Lung (tissue), 12 donors: ENCODE results near the gene SMAD1. TPM values are rescaled to one million over a fixed set of nuclear protein-coding genes. Genes with fewer than 3 reads are reported as not detected.

ENCODE experiments used
- ATAC-seq: fragments of 200-7000 bp; cut with Tn5 transposase; one replicate; pipeline ENCODE4 v1.9.1; 2020; ENCODE audit warnings: moderate number of reproducible peaks; ENCODE audit not compliant: insufficient read depth, low FRiP score
- DNase-seq, 3 donors: peaks; one replicate each; pipeline ENCODE4 v3.0.0-alpha.2; 2013 to 2017
- H3K27ac ChIP-seq, 2 donors: one replicate each; pipeline ENCODE4 v1.5.1; 2013; ENCODE audit warnings: mild to moderate bottlenecking in 2 of 2, moderate library complexity in 2 of 2, control low read depth in 1 of 2, inconsistent platforms in 1 of 2, low read depth in 1 of 2, low read length in 1 of 2
- H3K27me3 ChIP-seq, 3 donors: one replicate each; pipeline ENCODE4 v1.5.1; 2013; ENCODE audit warnings: low read length in 2 of 3; ENCODE audit not compliant: control insufficient read depth in 3 of 3, insufficient read depth in 3 of 3
- H3K36me3 ChIP-seq, 4 donors: one replicate each; pipeline ENCODE4 v1.5.1; 2013; ENCODE audit warnings: low read length in 4 of 4, mild to moderate bottlenecking in 1 of 4, moderate library complexity in 1 of 4; ENCODE audit not compliant: control insufficient read depth in 4 of 4, insufficient read depth in 4 of 4
- H3K4me1 ChIP-seq, 5 donors: one replicate each; pipeline ENCODE4 v1.5.1; 2013; ENCODE audit warnings: low read length in 5 of 5, mild to moderate bottlenecking in 2 of 5, moderate library complexity in 1 of 5; ENCODE audit not compliant: control insufficient read depth in 5 of 5, insufficient read depth in 5 of 5
- H3K4me3 ChIP-seq: one replicate; pipeline ENCODE4 v1.5.1; 2013; ENCODE audit warnings: mild to moderate bottlenecking, control low read depth, moderate library complexity
- H3K9ac ChIP-seq, 2 donors: one replicate each; pipeline ENCODE4 v1.5.1; 2013; ENCODE audit warnings: low read length in 2 of 2, control low read depth in 1 of 2; ENCODE audit not compliant: insufficient read depth in 1 of 2
- H3K9me3 ChIP-seq, 4 donors: one replicate each; pipeline ENCODE4 v1.5.1; 2013; ENCODE audit warnings: low read length in 3 of 4, mild to moderate bottlenecking in 1 of 4, moderate library complexity in 1 of 4; ENCODE audit not compliant: control insufficient read depth in 4 of 4, insufficient read depth in 3 of 4
- WGBS, 2 donors: extraction: QIAGEN DNeasy Blood & Tissue Kit; methylation state at CpG; one replicate each; pipeline ENCODE4 v1.1.7; 2013; 5-methylcytosine and 5-hydroxymethylcytosine counted together
- polyA plus RNA-seq, 2 donors: library from polyadenylated mRNA; stranded (reverse); fragments of 200-250 nt; gene quantifications; one replicate each; pipeline ENCODE4 v1.2.1, GENCODE V29; 2013
- total RNA-seq, 2 donors: library from RNA; depleted of rRNA in 1 of 2; stranded (reverse); fragments of >200 nt in 1 of 2; gene quantifications; one replicate each; pipeline ENCODE4 v1.2.1, GENCODE V29; 2014 to 2021
- TF ChIP-seq, protein P1 (sequence below): IDR thresholded peaks from 2 replicates; pipeline ENCODE4 v1.5.1; 2012; ENCODE audit warnings: mild to moderate bottlenecking; ENCODE audit errors: control extremely low read depth, extremely low read depth
- donor health status: control.
- donor health status: control.
- donor health status: Bipolar disorder and iron deficiency.
- donor health status: healthy.
- donor health status: DM: yes; HTN: yes; CAD: no.

SMAD1 gene
- total and polyA plus RNA-seq, 4 donors: 3.7 to 50.3 (median 19.9) TPM

GRCh38 chr4:145589916-145590702, 108.5 kb downstream of the SMAD1 start:
- H3K4me3 ChIP-seq: no peak overlapping the region
- DNase-seq: no peak
- no peak overlapping the region for H3K9ac ChIP-seq
- no peaks in the 10 kb centered on the region for H3K36me3 ChIP-seq
- no peak overlapping the region for H3K27ac ChIP-seq
- TF ChIP-seq, protein P1, sequence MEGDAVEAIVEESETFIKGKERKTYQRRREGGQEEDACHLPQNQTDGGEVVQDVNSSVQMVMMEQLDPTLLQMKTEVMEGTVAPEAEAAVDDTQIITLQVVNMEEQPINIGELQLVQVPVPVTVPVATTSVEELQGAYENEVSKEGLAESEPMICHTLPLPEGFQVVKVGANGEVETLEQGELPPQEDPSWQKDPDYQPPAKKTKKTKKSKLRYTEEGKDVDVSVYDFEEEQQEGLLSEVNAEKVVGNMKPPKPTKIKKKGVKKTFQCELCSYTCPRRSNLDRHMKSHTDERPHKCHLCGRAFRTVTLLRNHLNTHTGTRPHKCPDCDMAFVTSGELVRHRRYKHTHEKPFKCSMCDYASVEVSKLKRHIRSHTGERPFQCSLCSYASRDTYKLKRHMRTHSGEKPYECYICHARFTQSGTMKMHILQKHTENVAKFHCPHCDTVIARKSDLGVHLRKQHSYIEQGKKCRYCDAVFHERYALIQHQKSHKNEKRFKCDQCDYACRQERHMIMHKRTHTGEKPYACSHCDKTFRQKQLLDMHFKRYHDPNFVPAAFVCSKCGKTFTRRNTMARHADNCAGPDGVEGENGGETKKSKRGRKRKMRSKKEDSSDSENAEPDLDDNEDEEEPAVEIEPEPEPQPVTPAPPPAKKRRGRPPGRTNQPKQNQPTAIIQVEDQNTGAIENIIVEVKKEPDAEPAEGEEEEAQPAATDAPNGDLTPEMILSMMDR: no peak
- H3K4me1 ChIP-seq: no peaks in the 10 kb centered on the region
- H3K27me3 ChIP-seq: no peaks in the 10 kb centered on the region
- H3K9me3 ChIP-seq: no peaks in the 10 kb centered on the region
- ATAC-seq: no peak
- WGBS, 2 donors: 84 to 90% methylated on average over 3 of the region's 3 CpGs

DNA sequence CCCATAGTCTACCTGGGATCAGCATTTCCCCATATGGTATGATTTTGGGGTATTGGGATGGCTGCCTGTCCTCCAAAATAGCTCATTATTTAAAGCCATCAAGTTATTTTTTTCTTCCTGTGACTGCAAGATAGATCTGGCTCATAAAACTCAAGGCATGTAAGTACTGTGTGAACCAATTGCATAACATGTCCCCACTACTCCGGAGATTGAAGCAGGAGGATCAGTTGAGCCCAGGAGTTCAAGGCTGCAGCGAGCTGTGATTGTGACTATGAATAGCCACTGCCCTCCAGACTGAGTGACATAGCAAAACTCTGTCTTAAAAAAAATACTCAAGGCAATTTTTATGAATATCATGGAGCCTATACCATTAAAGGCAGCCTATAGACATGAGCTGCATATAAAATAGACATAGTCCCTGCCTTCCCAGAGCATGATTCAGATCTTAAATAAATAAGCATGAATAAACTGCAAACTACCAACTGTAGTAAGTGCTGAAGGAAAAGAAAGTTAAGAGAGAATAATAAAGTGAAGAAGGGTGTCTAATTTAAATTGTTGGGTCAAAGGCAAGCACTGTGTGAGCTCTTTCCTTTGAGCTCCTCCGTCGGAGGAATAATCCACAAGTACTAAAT, 120.6 kb downstream of the SMAD1 start:
- TF ChIP-seq, protein P1: no peak
- WGBS, 2 donors: 90 to 94% methylated on average over 4 of the region's 4 CpGs

DNA sequence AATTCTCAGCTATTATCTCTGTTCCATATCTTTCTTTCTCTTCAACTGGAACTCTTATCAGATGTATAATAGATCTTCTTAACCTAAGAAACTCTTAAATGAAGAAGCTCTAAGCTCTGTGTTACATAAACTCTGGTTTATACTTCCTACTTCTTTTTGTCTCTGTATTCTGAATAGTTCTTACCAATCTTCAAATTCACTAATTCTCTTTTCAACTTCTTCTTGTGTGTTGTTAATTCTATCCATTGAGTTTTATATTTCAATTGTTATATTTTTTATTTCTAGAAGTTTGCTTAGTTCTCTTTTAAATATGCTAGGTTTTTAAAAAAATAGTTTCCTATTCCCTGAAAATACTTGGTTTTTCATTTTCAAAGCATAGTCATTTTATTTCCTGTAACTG, 124.3 kb downstream of the SMAD1 start:
- H3K9me3 ChIP-seq: peaks cover 0 to 5% (median 0%) of the 10 kb centered on the region in 4 donors
- ATAC-seq: no peak
- no peak overlapping the region for H3K27ac ChIP-seq
- H3K9ac ChIP-seq: no peak overlapping the region
- DNase-seq: no peak
- TF ChIP-seq, protein P1: no peak
- H3K27me3 ChIP-seq: no peaks in the 10 kb centered on the region
- no peaks in the 10 kb centered on the region for H3K36me3 ChIP-seq
- H3K4me3 ChIP-seq: no peak overlapping the region
- H3K4me1 ChIP-seq: no peaks in the 10 kb centered on the region

More for the DNA sequence above, 120.6 kb downstream of the SMAD1 start:
- H3K27me3 ChIP-seq: no peaks in the 10 kb centered on the region
- no peak for DNase-seq
- H3K9ac ChIP-seq: no peak overlapping the region
- ATAC-seq: no peak
- H3K4me1 ChIP-seq: no peaks in the 10 kb centered on the region
- no peak overlapping the region for H3K27ac ChIP-seq
- H3K9me3 ChIP-seq: peaks cover 0 to 5% (median 0%) of the 10 kb centered on the region in 4 donors
- no peak overlapping the region for H3K4me3 ChIP-seq
- no peaks in the 10 kb centered on the region for H3K36me3 ChIP-seq

Other genes starting within 250 kb of the SMAD1 start
- gene MMAA, start 137.5 kb downstream of the SMAD1 start, total RNA-seq: 10 to 100 TPM in 1 of 2 donors, 1 to 10 TPM in 1; 6.5 to 10.3 TPM
- 10 to 100 TPM in 1 of 2 donors, 1 to 10 TPM in 1; 7.4 to 14.0 TPM for gene MMAA, start 137.5 kb downstream of the SMAD1 start, polyA plus RNA-seq
- not detected for gene C4orf51, start 198.3 kb downstream of the SMAD1 start, total RNA-seq
- not detected for gene C4orf51, start 198.3 kb downstream of the SMAD1 start, polyA plus RNA-seq